Pancreas (tissue), 10 donors: ENCODE measurements around the gene CARS1. TPM values are rescaled to one million over a fixed set of nuclear protein-coding genes. Genes with fewer than 3 reads are reported as not detected.

Experiments
- ATAC-seq, 4 donors: fragments of 200-7000 bp; cut with Tn5 transposase; one replicate each; pipeline versions ENCODE4 v1.8.0 to v1.9.1; 2020; ENCODE audit warnings: mild to moderate bottlenecking in 4 of 4, moderate library complexity in 4 of 4
- DNase-seq, 6 donors: peaks; one replicate each; pipeline ENCODE4 v3.0.0-alpha.2; 2020
- FAIRE-seq: peaks from 2 replicates; lab custom pipeline; 2012; peaks lifted over from hg19 to GRCh38; lab: Jason Lieb, UNC
- H3K27ac ChIP-seq, 4 donors: fragments of 200-600 bp; sonication (generic); 1 replicate in 3 of 4; 2 replicates in 1 of 4; pipeline versions ENCODE4 v1.5.0 to v1.8.0; 2020
- H3K27me3 ChIP-seq, 4 donors: fragments of 200-600 bp; one replicate each; pipeline ENCODE4 v1.8.0; 2021
- H3K36me3 ChIP-seq, 3 donors: fragments of 200-600 bp; sonication (generic) in 1 of 3; one replicate each; pipeline versions ENCODE4 v1.5.0 to v1.8.0; 2020 to 2021
- H3K4me1 ChIP-seq, 3 donors: fragments of 200-600 bp; one replicate each; pipeline ENCODE4 v1.8.0; 2021
- H3K4me3 ChIP-seq, 4 donors: fragments of 200-600 bp; sonication (generic) in 2 of 4; one replicate each; pipeline versions ENCODE4 v1.5.0 to v1.8.0; 2020 to 2021
- H3K9me3 ChIP-seq, 4 donors: fragments of 200-600 bp; one replicate each; pipeline ENCODE4 v1.8.0; 2021
- WGBS, 2 donors: extraction: QIAGEN DNeasy Blood & Tissue Kit; methylation state at CpG; one replicate each; pipeline ENCODE4 v1.1.7; 2013; 5-methylcytosine and 5-hydroxymethylcytosine counted together
- intact Hi-C, 3 donors: fragments of 100-400 bp; cut with DNase I; formaldehyde crosslinking; loops; one replicate each; pipeline versions ENCODE4 v1.11.1 to v1.14.2; 2022
- polyA plus RNA-seq, 2 donors: library from polyadenylated mRNA; stranded (reverse); fragments of 200-250 nt; gene quantifications; one replicate each; pipeline ENCODE4 v1.2.3, GENCODE V29; 2013
- total RNA-seq, 6 donors: library from RNA; stranded (reverse); fragmentation: NEBNext Ultra II Directional in 4 of 6; extraction: Animal tissue kit (Norgen Biotek cat#: 25700) in 4 of 6; gene quantifications; one replicate each; pipeline versions ENCODE4 v1.2.1 to v1.2.4, GENCODE V29; 2021 to 2023
- TF ChIP-seq, protein P1 (sequence below), 4 donors: fragments of 200-600 bp; sonication (generic) in 3 of 4; IDR thresholded peaks; one replicate each; pipeline versions ENCODE4 v1.5.0 to v1.8.0; 2021; ENCODE audit warnings: antibody characterized with exemption in 4 of 4
- donor health status: healthy with polysubstance abuse.
- donor health status: DM: no; HTN: no; CAD: no; lungs with moderate emphysema.
- donor health status: DM: no; HTN: no; CAD: no.
- donor health status: control.
- donor health status: control.
- donor health status: Bipolar disorder and iron deficiency.
- donor health status: DM: yes; HTN: yes; CAD: no.
- donor health status: DM: no; HTN: no; CAD: no.
- donor health status: DM: no; HTN: no; CAD: no.
- donor health status: DM: yes; HTN: yes; CAD: no.

The CARS1 gene
- 10 to 100 TPM; 14.8 to 65.0 (median 19.8) TPM for total RNA-seq
- polyA plus RNA-seq, result 10 to 100 TPM; 16.7 to 26.0 TPM

DNA sequence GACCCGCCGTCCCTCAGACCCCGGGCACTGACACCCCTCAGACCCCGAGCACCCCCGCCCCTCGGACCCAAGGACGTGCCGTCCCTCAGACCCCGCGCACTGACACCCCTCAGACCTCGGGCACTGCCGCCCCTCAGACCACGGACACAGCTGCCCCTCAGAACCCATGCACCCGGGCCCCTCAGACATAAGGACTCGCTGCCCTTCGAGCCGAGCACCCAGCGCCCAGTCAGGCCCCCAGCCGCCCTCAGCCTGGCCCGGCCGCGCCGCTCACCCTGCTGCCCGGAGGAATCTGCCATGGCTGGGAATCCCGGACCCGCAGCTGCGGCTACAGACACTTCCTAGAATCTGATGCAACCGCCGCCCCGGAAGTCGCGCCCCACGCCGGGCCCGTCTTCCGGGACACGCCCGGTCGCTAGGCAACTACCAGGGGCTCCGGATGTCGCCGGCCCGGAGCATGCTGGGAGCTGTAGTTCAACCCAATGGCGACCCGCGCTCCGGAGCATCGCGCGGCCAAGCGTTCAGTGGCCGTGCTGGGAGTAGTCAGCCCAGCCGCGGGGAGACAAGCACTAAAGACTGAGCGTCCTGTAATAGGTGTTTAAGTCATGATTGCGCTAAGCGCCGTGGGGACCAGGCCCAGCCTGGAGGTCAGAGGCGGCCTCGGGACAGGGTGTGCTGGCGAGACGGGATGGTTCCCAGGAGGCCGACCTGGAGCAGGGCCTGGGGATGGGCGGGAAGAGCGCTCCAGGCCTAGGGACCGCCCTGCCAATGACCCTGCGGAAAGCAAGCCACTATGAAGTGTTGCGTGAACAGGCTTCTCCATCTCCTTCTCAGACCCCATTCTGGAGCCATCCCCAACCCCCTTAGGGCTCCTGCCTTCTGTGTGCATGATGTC is at the start of gene CARS1:
TSS of gene CARS1 (minus strand) at position 355 of the 895 bp plus-strand sequence. CDS start at position 299, 56 bp downstream.
- H3K9me3 ChIP-seq, result no peaks in the 10 kb centered on the region
- peak within 1 kb of the TSS; percentile 69 to 91 (median 76) for H3K4me3 ChIP-seq
- intact Hi-C loops, result no loop called here
- peak within 1 kb of the TSS in 3 of 4 donors; percentile 28 to 64 (median 46) for H3K27ac ChIP-seq
- H3K36me3 ChIP-seq, result no peaks in the 10 kb centered on the region
- peak; percentile 90 to 97 (median 94) for DNase-seq
- TF ChIP-seq, protein P1, sequence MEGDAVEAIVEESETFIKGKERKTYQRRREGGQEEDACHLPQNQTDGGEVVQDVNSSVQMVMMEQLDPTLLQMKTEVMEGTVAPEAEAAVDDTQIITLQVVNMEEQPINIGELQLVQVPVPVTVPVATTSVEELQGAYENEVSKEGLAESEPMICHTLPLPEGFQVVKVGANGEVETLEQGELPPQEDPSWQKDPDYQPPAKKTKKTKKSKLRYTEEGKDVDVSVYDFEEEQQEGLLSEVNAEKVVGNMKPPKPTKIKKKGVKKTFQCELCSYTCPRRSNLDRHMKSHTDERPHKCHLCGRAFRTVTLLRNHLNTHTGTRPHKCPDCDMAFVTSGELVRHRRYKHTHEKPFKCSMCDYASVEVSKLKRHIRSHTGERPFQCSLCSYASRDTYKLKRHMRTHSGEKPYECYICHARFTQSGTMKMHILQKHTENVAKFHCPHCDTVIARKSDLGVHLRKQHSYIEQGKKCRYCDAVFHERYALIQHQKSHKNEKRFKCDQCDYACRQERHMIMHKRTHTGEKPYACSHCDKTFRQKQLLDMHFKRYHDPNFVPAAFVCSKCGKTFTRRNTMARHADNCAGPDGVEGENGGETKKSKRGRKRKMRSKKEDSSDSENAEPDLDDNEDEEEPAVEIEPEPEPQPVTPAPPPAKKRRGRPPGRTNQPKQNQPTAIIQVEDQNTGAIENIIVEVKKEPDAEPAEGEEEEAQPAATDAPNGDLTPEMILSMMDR (IDR thresholded peaks at IDR 0.05), result no peak
- no peak for FAIRE-seq
- peak; percentile 99 to 100 (median 100) for ATAC-seq
- H3K4me1 ChIP-seq, result peaks cover 0 to 12% (median 0%) of the 10 kb centered on the region in 3 donors
- 2% methylated on average over 63 to 68 of the region's 68 CpGs for WGBS, 2 donors
- H3K27me3 ChIP-seq, result no peaks in the 10 kb centered on the region

DNA sequence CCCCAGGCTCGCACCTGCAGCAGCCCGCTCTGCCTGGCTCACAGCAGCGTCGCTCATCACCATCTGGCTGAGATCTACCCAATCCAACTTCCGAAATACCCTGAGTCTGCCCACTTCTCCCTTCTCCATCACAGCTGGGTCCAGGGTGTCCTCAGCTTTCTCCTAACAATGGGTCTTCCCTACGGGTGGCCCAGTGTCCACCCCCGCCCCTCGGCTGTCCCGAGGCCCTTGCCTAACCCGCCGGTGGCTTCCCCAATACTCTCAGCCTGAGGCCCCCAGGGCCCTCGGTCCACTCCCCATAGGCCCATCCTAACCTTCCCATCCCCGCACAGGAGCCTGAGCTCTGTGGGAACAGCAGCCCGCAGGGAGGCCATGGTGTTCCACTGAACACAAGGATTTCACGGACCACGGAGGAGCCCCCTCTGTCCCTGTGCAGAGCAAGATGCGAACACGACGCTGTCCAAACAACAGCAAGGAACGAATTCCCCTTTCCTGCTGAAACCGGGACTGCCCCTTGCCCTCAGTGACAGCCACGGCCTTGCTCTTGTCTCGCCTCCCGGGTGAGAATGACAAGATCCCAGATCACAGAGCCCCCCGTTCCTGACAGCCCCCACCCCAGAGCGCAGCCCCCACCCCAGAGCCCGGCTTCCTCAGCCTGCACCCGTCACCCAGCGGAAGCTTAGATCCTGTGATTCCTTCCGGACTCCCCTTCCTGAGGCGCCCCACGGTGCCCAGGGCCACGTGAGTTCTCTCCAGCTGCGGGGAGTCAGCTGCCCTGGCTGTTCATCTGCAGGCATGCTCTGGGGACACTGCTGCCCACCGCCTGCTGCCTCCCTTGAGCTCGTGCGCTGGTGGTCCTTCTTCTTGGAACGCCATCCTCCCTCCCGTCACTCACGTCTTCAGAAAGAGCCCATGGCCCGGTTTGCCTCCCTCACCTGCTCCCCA is 48.8 kb upstream of the CARS1 start:
- ATAC-seq (no peak), DNase-seq (peak in 1 of 6 donors; percentile 53), FAIRE-seq (no peak)
- TF ChIP-seq, protein P1 (IDR thresholded peaks at IDR 0.05), result no peak
- no peak overlapping the region for H3K4me3 ChIP-seq
- intact Hi-C loops, result loop anchor here in 2 of 3 donors (10.0 kb wide), 2 partner anchors 109 to 119 kb away; partner anchors contain the start of gene MRGPRG (in 1 of the 2)
- no peaks in the 10 kb centered on the region for H3K4me1 ChIP-seq
- no peaks in the 10 kb centered on the region for H3K27me3 ChIP-seq
- no peak overlapping the region for H3K27ac ChIP-seq
- H3K9me3 ChIP-seq, result no peaks in the 10 kb centered on the region
- no peaks in the 10 kb centered on the region for H3K36me3 ChIP-seq
- 92 to 97% methylated on average over 40 to 41 of the region's 41 CpGs for WGBS, 2 donors

DNA sequence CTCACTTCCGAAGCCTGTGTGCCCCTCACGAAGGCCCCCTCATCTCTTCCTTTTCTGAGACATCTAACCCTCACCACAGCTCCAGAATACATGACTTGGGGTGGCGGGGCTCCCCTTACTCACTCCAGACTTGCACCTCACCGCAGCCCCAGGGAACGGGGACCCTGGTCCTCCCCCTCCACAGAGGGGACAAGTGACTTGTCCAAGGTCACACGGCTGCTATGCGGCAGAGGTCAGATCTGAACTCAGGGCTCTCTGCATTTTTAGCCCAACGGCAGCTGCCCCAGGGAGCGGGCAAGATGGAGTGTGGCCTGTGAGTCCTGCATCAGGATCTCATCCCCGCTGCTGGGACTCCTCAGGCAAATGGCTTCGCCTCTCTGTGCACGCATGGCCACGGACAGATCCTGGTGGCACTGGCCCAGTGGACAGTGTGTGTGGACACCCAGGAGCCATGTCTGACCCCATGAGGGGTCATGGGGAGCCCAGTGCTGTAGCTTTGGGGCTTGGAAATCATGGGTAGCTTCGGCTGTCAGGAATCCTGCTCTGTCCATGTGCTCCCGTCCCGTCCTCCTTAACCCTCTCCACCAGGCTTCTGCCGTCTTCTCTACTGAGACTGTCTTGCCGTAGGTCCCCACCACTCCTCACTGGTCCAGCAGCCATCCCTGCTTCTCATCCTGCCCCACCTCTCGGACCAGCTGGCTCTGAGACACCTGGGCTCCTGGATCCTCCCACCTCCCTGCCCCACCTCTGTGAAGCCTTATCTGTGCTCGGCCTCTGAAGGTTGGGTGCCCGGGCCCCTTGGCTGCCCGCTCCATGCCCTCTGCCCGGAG is 48.0 kb upstream of the CARS1 start:
- FAIRE-seq (no peak), DNase-seq (peak in 1 of 6 donors; percentile 44), ATAC-seq (no peak)
- H3K4me1 ChIP-seq, result no peaks in the 10 kb centered on the region
- H3K9me3 ChIP-seq, result no peaks in the 10 kb centered on the region
- 94 to 96% methylated on average over 23 of the region's 23 CpGs for WGBS, 2 donors
- intact Hi-C loops, result loop anchor here in 2 of 3 donors (10.0 kb wide), 2 partner anchors 110 to 120 kb away; partner anchors contain the start of gene MRGPRG (in 1 of the 2)
- TF ChIP-seq, protein P1 (IDR thresholded peaks at IDR 0.05), result no peak
- no peak overlapping the region for H3K4me3 ChIP-seq
- no peaks in the 10 kb centered on the region for H3K27me3 ChIP-seq
- no peaks in the 10 kb centered on the region for H3K36me3 ChIP-seq
- H3K27ac ChIP-seq, result no peak overlapping the region

GRCh38 chr11:3104051-3104714 is 47.0 kb upstream of the CARS1 start:
- H3K4me1 ChIP-seq, result no peaks in the 10 kb centered on the region
- no peak overlapping the region for H3K4me3 ChIP-seq
- H3K36me3 ChIP-seq, result no peaks in the 10 kb centered on the region
- TF ChIP-seq, protein P1 (IDR thresholded peaks at IDR 0.05), result no peak
- FAIRE-seq (no peak), ATAC-seq (no peak), DNase-seq (no peak)
- H3K27me3 ChIP-seq, result no peaks in the 10 kb centered on the region
- H3K27ac ChIP-seq, result no peak overlapping the region
- H3K9me3 ChIP-seq, result no peaks in the 10 kb centered on the region
- intact Hi-C loops, result loop anchor here in 2 of 3 donors (10.0 kb wide), 2 partner anchors 111 to 121 kb away; partner anchors contain the start of gene MRGPRG (in 1 of the 2)
- 94 to 95% methylated on average over 20 to 22 of the region's 22 CpGs for WGBS, 2 donors
